Measurements from ENCODE around the gene MROH2A.

- TF ChIP-seq CTCF (IDR thresholded peaks at IDR 0.05 in 8 of 11, conservative IDR thresholded peaks at IDR 0.05 in 3 of 11) (no peak), POLR2AphosphoS5 (IDR thresholded peaks at IDR 0.05) (no peak)
These were observed 22.1 kb downstream of the MROH2A start for GRCh38 chr2:233800208-233800607.

All from spleen (tissue), 7 donors.